ENCODE results near the gene DAPK1.

The DAPK1 gene

GRCh38 chr9:87455407-87455806, 42.3 kb upstream of the DAPK1 start:
- no peaks in the 10 kb centered on the region for H3K36me3 ChIP-seq (ENCODE audit: control insufficient read depth in 2 of 2, insufficient read depth in 1 of 2, low read length in 2 of 2)
- CTCF ChIA-PET = no interaction called here
- no peaks in the 10 kb centered on the region for H3K4me1 ChIP-seq (ENCODE audit: control insufficient read depth, insufficient read depth, low read length)
- POLR2A ChIA-PET = no interaction called here
- H3K27ac ChIP-seq (ENCODE audit: extremely low read depth, low read depth, low read length) = no peak overlapping the region
- H3K4me3 ChIP-seq (ENCODE audit: low read depth, low read length) = no peak overlapping the region
- TF ChIP-seq, protein P1, sequence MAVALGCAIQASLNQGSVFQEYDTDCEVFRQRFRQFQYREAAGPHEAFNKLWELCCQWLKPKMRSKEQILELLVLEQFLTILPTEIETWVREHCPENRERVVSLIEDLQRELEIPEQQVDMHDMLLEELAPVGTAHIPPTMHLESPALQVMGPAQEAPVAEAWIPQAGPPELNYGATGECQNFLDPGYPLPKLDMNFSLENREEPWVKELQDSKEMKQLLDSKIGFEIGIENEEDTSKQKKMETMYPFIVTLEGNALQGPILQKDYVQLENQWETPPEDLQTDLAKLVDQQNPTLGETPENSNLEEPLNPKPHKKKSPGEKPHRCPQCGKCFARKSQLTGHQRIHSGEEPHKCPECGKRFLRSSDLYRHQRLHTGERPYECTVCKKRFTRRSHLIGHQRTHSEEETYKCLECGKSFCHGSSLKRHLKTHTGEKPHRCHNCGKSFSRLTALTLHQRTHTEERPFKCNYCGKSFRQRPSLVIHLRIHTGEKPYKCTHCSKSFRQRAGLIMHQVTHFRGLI (tag by site-specific recombination; IDR thresholded peaks at IDR 0.05) = no peak
- TF ChIP-seq ZNF513 (tag by site-specific recombination; IDR thresholded peaks at IDR 0.05) (no peak), ZBTB8A (tag by site-specific recombination; IDR thresholded peaks at IDR 0.05) (no peak), SETDB1 (IDR thresholded peaks at IDR 0.05; ENCODE audit: insufficient read length, low read length) (peak; percentile 95), ZNF585B (tag by site-specific recombination; IDR thresholded peaks at IDR 0.05) (peak; percentile 98), TRIM28 (IDR thresholded peaks at IDR 0.05; ENCODE audit: borderline replicate concordance, low read length) (peak; percentile 64; the same call in 1 of the 2 replicates)
- no peaks in the 10 kb centered on the region for H3K9me3 ChIP-seq (ENCODE audit: control insufficient read depth, insufficient read depth, low read depth, low read length)

GRCh38 chr9:87461256-87461655, 36.4 kb upstream of the DAPK1 start:
- Histone ChIP-seq H3K36me3 (ENCODE audit: control insufficient read depth in 2 of 2, insufficient read depth in 1 of 2, low read length in 2 of 2) (no peaks in the 10 kb centered on the region), H3K4me1 (ENCODE audit: control insufficient read depth, insufficient read depth, low read length) (no peaks in the 10 kb centered on the region), H3K4me3 (ENCODE audit: low read depth, low read length) (no peak overlapping the region), H3K27ac (ENCODE audit: extremely low read depth, low read depth, low read length) (no peak overlapping the region), H3K9me3 (ENCODE audit: control insufficient read depth, insufficient read depth, low read depth, low read length) (no peaks in the 10 kb centered on the region)
- ChIA-PET CTCF (interaction anchor here (0.7 kb wide), 2 partner anchors 17 to 427 kb away, joined by 3 read pairs; no protein-coding TSS in a partner anchor), POLR2A (no interaction called here)
- no peak for TF ChIP-seq ZNF670 (tag by site-specific recombination; IDR thresholded peaks at IDR 0.05; ENCODE audit: low read depth)
- no peak for TF ChIP-seq ZNF121 (tag by site-specific recombination; IDR thresholded peaks at IDR 0.05)
- no peak for TF ChIP-seq SP7 (tag by site-specific recombination; IDR thresholded peaks at IDR 0.05)
- TF ChIP-seq ZNF623 (tag by site-specific recombination; IDR thresholded peaks at IDR 0.05) = no peak
- TF ChIP-seq ZNF768 (tag by site-specific recombination; IDR thresholded peaks at IDR 0.05) = no peak
- TF ChIP-seq ZNF350 (tag by site-specific recombination; IDR thresholded peaks at IDR 0.05) = no peak
- TF ChIP-seq CTCF (tag by site-specific recombination; IDR thresholded peaks at IDR 0.05) = no peak
- TF ChIP-seq ZNF354C (tag by site-specific recombination; IDR thresholded peaks at IDR 0.05; ENCODE audit: borderline replicate concordance, low read depth) = no peak
- no peak for TF ChIP-seq ZBTB21 (tag by site-specific recombination; IDR thresholded peaks at IDR 0.05)
- no peak for TF ChIP-seq ZNF2 (tag by site-specific recombination; IDR thresholded peaks at IDR 0.05)
- no peak for TF ChIP-seq ZNF10 (tag by site-specific recombination; IDR thresholded peaks at IDR 0.05)
- no peak for TF ChIP-seq ZBTB7A (tag by site-specific recombination; IDR thresholded peaks at IDR 0.05; ENCODE audit: low read depth)
- TF ChIP-seq, protein P2, sequence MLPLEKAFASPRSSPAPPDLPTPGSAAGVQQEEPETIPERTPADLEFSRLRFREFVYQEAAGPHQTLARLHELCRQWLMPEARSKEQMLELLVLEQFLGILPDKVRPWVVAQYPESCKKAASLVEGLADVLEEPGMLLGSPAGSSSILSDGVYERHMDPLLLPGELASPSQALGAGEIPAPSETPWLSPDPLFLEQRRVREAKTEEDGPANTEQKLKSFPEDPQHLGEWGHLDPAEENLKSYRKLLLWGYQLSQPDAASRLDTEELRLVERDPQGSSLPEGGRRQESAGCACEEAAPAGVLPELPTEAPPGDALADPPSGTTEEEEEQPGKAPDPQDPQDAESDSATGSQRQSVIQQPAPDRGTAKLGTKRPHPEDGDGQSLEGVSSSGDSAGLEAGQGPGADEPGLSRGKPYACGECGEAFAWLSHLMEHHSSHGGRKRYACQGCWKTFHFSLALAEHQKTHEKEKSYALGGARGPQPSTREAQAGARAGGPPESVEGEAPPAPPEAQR (tag by site-specific recombination; IDR thresholded peaks at IDR 0.05) = no peak
- no peak for TF ChIP-seq ZNF24 (tag by site-specific recombination; IDR thresholded peaks at IDR 0.05)
